ENCODE data around the gene ATP2B3. TPM values are rescaled to one million over a fixed set of nuclear protein-coding genes. Genes with fewer than 3 reads are reported as not detected.

The ATP2B3 gene
- total RNA-seq, 1 donor from 2014 or later, result 0.25 TPM

DNA sequence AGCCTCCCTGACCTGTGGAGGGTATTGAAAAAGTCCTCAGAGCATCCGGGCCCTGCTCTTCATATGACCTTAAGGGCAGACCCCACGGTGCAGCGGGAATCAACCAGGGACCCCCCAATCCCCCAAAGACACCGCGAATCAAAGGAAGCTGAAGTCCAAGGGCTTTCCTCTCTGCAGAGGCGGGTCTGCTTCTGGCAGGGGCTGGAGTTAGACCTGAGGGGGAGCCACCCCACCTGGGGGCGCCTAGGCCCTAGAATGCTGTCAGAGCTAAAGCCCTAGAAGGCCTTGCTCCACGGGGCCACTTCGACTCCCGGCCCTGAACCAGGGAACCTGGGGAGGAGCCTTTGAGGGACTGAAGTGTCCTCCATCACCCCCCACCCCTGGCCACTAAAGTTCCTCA is 44.3 kb upstream of the ATP2B3 start:
- DNase-seq (ENCODE audit: extremely low spot score in 2 of 2), result no peak
- Histone ChIP-seq H3K36me3 (no peaks in the 10 kb centered on the region), H3K4me1 (peaks cover 36% of the 10 kb centered on the region), H3K27ac (no peak overlapping the region), H3K27me3 (no peaks in the 10 kb centered on the region), H3K4me3 (no peak overlapping the region), H3K9me3 (no peaks in the 10 kb centered on the region)
- TF ChIP-seq, protein P1, sequence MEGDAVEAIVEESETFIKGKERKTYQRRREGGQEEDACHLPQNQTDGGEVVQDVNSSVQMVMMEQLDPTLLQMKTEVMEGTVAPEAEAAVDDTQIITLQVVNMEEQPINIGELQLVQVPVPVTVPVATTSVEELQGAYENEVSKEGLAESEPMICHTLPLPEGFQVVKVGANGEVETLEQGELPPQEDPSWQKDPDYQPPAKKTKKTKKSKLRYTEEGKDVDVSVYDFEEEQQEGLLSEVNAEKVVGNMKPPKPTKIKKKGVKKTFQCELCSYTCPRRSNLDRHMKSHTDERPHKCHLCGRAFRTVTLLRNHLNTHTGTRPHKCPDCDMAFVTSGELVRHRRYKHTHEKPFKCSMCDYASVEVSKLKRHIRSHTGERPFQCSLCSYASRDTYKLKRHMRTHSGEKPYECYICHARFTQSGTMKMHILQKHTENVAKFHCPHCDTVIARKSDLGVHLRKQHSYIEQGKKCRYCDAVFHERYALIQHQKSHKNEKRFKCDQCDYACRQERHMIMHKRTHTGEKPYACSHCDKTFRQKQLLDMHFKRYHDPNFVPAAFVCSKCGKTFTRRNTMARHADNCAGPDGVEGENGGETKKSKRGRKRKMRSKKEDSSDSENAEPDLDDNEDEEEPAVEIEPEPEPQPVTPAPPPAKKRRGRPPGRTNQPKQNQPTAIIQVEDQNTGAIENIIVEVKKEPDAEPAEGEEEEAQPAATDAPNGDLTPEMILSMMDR (IDR thresholded peaks at IDR 0.05), result no peak
- no peak for TF ChIP-seq POLR2A (IDR thresholded peaks at IDR 0.05)
- TF ChIP-seq POLR2AphosphoS5 (IDR thresholded peaks at IDR 0.05; ENCODE audit: insufficient read depth in 1 of 2, low read depth in 1 of 2), result no peak
- intact Hi-C loops (cut with DNase I), result loop anchor here (5.0 kb wide), 1 partner anchor 34 kb away; no protein-coding TSS in a partner anchor

DNA sequence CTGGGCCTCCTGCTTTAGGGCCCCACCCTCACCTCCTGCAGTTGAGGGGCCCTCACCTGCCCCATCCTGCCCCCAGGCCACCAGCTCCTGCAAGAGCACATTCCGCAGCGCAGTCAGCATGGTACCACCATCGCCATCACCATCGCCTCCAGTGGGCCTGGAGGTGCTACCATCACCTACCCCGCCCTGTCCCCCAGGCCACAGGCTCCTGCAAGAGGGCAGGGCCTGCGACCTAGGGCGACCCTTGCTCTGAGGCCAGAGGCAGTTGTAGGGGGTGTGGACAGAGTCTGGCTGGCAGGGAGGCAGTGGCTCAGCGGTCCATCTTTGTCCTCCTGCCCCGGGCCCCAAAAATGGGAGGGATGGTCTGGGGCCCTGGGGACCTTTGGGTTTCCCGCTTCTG is 43.2 kb upstream of the ATP2B3 start:
- DNase-seq (ENCODE audit: extremely low spot score in 2 of 2), result no peak
- H3K9me3 ChIP-seq, result no peaks in the 10 kb centered on the region
- no peak for TF ChIP-seq POLR2AphosphoS5 (IDR thresholded peaks at IDR 0.05; ENCODE audit: insufficient read depth in 1 of 2, low read depth in 1 of 2)
- H3K4me3 ChIP-seq, result peak overlapping the region in 1 of 2 donors; percentile 4
- H3K27me3 ChIP-seq, result no peaks in the 10 kb centered on the region
- H3K36me3 ChIP-seq, result no peaks in the 10 kb centered on the region
- intact Hi-C loops (cut with DNase I), result loop anchor here (5.0 kb wide), 1 partner anchor 33 kb away; no protein-coding TSS in a partner anchor
- peak overlapping the region; percentile 53 for H3K27ac ChIP-seq
- H3K4me1 ChIP-seq, result peaks cover 31% of the 10 kb centered on the region

DNA sequence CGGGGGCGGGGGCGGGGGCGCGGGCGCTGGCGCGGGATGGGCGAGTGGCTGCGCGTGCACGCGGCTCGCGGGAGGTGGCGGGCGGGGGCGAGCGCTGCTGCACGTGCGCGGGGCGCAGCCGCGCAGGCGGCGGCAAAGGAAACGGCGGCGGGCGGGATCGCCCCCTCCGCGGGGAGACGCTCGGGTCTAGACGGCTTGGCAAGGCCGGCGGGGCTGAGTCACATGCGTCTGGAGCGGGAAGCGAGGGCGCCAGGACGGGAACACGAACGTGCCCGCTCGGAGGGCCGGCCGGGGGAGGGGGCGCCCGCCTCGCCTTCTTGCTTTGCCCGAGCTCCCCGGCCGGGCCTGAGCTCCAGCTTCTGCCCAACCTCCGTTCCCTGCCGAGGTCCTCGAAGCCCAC is 42.7 kb upstream of the ATP2B3 start:
- no peak for DNase-seq (ENCODE audit: extremely low spot score in 2 of 2)
- no peaks in the 10 kb centered on the region for H3K27me3 ChIP-seq
- H3K9me3 ChIP-seq, result no peaks in the 10 kb centered on the region
- intact Hi-C loops (cut with DNase I), result loop anchor here (5.0 kb wide), 1 partner anchor 33 kb away; no protein-coding TSS in a partner anchor
- TF ChIP-seq POLR2AphosphoS5 (IDR thresholded peaks at IDR 0.05; ENCODE audit: insufficient read depth in 1 of 2, low read depth in 1 of 2), result no peak
- peak overlapping the region; percentile 4 to 26 for H3K4me3 ChIP-seq
- no peaks in the 10 kb centered on the region for H3K36me3 ChIP-seq
- peaks cover 26% of the 10 kb centered on the region for H3K4me1 ChIP-seq
- H3K27ac ChIP-seq, result peak overlapping the region; percentile 72

DNA sequence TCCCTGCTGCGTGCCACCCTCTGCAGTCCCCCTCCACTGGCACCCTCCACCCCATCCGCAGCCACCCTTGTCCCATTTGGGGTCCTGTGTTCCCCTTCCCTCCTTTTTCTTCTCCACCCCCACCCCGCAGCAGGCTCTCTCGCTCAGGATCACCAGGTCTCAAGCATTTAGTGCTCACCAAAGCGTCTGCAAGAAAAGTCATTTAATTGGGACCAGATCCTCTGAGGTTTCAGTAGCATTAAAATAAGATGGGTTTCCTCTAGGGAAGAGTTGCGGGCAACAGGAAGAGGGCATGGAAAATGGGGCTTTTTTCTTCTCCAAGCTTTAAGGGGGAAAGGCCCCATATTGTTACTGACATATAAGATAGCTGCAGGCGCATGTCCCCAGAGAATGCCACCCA is 42.2 kb upstream of the ATP2B3 start:
- intact Hi-C loops (cut with DNase I), result no loop called here
- no peaks in the 10 kb centered on the region for H3K27me3 ChIP-seq
- H3K36me3 ChIP-seq, result no peaks in the 10 kb centered on the region
- H3K27ac ChIP-seq, result peak overlapping the region; percentile 72
- no peaks in the 10 kb centered on the region for H3K9me3 ChIP-seq
- peak overlapping the region; percentile 4 to 26 for H3K4me3 ChIP-seq
- TF ChIP-seq, protein P1 (IDR thresholded peaks at IDR 0.05), result no peak
- TF ChIP-seq POLR2A (IDR thresholded peaks at IDR 0.05), result no peak
- TF ChIP-seq POLR2AphosphoS5 (IDR thresholded peaks at IDR 0.05; ENCODE audit: insufficient read depth in 1 of 2, low read depth in 1 of 2), result no peak
- no peak for DNase-seq (ENCODE audit: extremely low spot score in 2 of 2)
- H3K4me1 ChIP-seq, result peaks cover 25% of the 10 kb centered on the region

DNA sequence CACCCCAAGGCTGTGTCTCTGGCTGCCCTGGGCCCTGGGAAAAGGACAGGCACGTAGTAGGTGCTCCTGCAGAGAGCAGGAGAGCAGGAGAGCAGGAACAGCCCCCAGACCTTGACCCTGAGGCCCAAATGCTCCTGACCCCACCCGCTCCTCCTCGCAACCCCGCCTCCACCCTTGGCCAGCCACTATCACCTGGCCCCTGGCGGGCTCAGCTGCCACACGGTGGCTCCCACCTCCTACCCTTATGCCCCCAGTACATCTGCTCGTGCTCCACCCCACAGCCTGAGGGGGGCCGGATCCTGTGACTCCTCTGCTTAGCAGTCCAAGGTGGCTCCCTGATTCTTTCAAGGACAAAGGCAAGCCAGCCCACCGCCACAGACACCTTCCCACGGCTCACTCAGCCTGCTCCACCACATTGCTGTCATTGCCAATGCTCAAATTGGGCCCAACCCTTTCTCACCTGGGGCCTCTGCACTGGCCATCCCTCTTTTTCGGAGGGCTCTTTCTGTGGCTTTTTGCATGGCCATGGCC is 41.6 kb upstream of the ATP2B3 start:
- Histone ChIP-seq H3K36me3 (no peaks in the 10 kb centered on the region), H3K27ac (peak overlapping the region; percentile 72), H3K27me3 (no peaks in the 10 kb centered on the region), H3K4me1 (peaks cover 30% of the 10 kb centered on the region), H3K4me3 (no peak overlapping the region), H3K9me3 (no peaks in the 10 kb centered on the region)
- no peak for TF ChIP-seq POLR2AphosphoS5 (IDR thresholded peaks at IDR 0.05; ENCODE audit: insufficient read depth in 1 of 2, low read depth in 1 of 2)
- no peak for TF ChIP-seq POLR2A (IDR thresholded peaks at IDR 0.05)
- TF ChIP-seq, protein P1 (IDR thresholded peaks at IDR 0.05), result no peak
- intact Hi-C loops (cut with DNase I), result no loop called here
- no peak for DNase-seq (ENCODE audit: extremely low spot score in 2 of 2)

DNA sequence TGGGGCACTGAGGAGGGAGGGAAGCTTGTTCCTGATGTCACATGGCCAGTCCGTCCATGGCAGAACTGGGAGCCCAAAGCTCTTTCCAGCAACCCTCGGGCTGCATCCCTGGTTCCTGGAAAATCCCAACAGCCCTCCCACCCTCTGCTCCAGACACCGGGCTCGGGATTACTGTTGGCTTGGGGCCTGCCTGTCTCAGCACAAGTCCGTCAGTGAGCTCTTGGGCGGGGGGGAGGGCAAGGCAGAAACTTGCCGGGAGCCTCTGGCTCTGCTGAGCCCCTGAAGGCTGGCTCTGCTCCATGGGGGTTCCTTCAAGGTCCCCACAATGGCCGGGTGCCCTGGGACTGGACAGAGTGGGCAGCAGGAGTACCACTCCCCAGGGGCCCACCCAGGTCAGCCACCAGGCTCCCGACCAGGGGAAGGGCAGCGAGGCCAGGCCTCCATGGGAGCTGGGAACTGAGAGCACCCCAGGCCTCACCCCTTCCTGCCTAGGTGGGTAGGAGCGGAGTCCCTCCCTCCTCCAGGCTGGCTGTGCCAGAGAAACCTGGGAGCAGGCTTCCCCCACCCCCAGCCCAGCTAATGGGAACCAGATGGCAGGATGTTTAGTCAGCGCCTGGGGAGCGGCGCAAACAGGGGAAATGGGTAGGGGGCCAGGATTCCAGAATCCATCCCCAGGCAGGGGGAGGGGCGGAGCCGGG is 40.6 kb upstream of the ATP2B3 start:
- H3K4me1 ChIP-seq, result peaks cover 33% of the 10 kb centered on the region
- intact Hi-C loops (cut with DNase I), result no loop called here
- DNase-seq (ENCODE audit: extremely low spot score in 2 of 2), result no peak
- no peak overlapping the region for H3K4me3 ChIP-seq
- peak in 1 of 2 donors; percentile 58 for TF ChIP-seq POLR2AphosphoS5 (IDR thresholded peaks at IDR 0.05; ENCODE audit: insufficient read depth in 1 of 2, low read depth in 1 of 2)
- no peak for TF ChIP-seq POLR2A (IDR thresholded peaks at IDR 0.05)
- TF ChIP-seq, protein P1 (IDR thresholded peaks at IDR 0.05), result no peak
- no peaks in the 10 kb centered on the region for H3K36me3 ChIP-seq
- peak overlapping the region; percentile 72 for H3K27ac ChIP-seq
- H3K27me3 ChIP-seq, result no peaks in the 10 kb centered on the region
- H3K9me3 ChIP-seq, result no peaks in the 10 kb centered on the region
